Effector memory CD8-positive, alpha-beta T cell (primary cell): ENCODE data around the gene TTC7B.

Experiments used
- ATAC-seq: fragments of 150-1000 bp; cut with Tn5 transposase; replicated peaks from 2 replicates; pipeline ENCODE4 v1.10.0; 2021; ENCODE audit warnings: mild to moderate bottlenecking, moderate library complexity
- DNase-seq, 3 experiments: peaks; one replicate each; pipeline ENCODE4 v3.0.0; 2021
- H3K27ac Mint-ChIP-seq, 2 donors: one replicate each; pipeline ENCODE4 v1.8.0; 2022; ENCODE audit warnings: mild to moderate bottlenecking in 2 of 2, mixed read lengths in 2 of 2, moderate library complexity in 2 of 2
- H3K27me3 Mint-ChIP-seq, 2 donors: one replicate each; pipeline ENCODE4 v1.8.0; 2022; ENCODE audit warnings: mixed read lengths in 2 of 2
- H3K36me3 Mint-ChIP-seq: one replicate; pipeline ENCODE4 v1.8.0; 2022; ENCODE audit warnings: mild to moderate bottlenecking, moderate library complexity, mixed read lengths; ENCODE audit not compliant: insufficient read depth
- H3K4me1 Mint-ChIP-seq, 2 donors: one replicate each; pipeline ENCODE4 v1.8.0; 2022; ENCODE audit warnings: low read depth in 2 of 2, mixed read lengths in 2 of 2
- H3K4me3 Mint-ChIP-seq, 2 donors: one replicate each; pipeline ENCODE4 v1.8.0; 2022; ENCODE audit warnings: mild to moderate bottlenecking in 2 of 2, mixed read lengths in 2 of 2, moderate library complexity in 2 of 2
- H3K9me3 Mint-ChIP-seq, 2 donors: one replicate each; pipeline ENCODE4 v1.8.0; 2022; ENCODE audit warnings: mixed read lengths in 2 of 2

The TTC7B gene

DNA sequence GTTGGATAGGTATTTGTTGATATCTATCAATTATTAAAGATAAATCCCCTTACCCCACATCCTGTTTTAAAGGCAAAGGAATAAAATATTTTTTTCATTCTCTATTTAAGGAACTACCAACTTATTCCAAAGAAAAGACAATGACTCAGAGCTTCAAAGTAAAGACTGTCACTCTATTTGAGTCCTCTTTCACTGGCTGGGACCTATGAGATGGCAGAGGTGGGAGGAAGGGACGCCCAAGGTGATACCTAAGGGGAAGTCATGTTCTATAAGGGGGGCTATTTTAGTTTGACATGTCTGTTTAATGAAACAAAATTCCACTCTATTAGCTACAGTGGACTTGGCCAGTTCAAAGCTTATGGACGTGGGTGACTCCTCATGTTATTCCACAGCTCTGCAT is 209.8 kb downstream of the TTC7B start:
- ATAC-seq (no peak), DNase-seq (no peak)
- Mint-ChIP-seq H3K9me3 (no peaks in the 10 kb centered on the region), H3K4me1 (peaks cover 0 to 1% of the 10 kb centered on the region in 2 donors), H3K4me3 (no peak overlapping the region), H3K27me3 (peaks cover 17 to 73% of the 10 kb centered on the region in 2 donors), H3K27ac (no peak overlapping the region), H3K36me3 (no peaks in the 10 kb centered on the region)

GRCh38 chr14:90605430-90605829 is 210.8 kb downstream of the TTC7B start:
- no peak for ATAC-seq
- Mint-ChIP-seq H3K36me3 (no peaks in the 10 kb centered on the region), H3K27ac (no peak overlapping the region), H3K4me3 (no peak overlapping the region), H3K27me3 (peaks cover 17 to 74% of the 10 kb centered on the region in 2 donors), H3K9me3 (no peaks in the 10 kb centered on the region), H3K4me1 (no peaks in the 10 kb centered on the region)
- DNase-seq: no peak

DNA sequence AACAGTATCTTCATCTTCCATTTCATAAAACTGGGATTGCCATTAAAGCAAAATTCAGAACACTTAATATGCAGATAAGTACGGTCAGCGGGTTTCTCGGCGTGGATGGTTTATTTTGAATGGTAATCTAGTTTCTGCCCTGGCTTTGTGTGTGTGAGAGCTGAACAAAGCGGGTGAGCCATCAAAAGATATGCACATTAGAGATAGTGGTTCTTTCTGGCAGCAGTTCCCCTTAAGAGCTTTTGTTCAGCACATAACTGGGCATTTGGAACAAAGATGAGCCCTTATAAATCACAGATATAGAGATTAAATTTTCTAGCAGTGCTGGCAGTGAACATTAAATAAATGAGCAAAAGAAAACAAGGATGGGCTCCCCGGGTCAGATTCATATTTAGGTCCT is 211.9 kb downstream of the TTC7B start:
- Mint-ChIP-seq H3K9me3 (no peaks in the 10 kb centered on the region), H3K27me3 (peaks cover 17 to 79% of the 10 kb centered on the region in 2 donors), H3K27ac (no peak overlapping the region), H3K36me3 (no peaks in the 10 kb centered on the region), H3K4me1 (no peaks in the 10 kb centered on the region), H3K4me3 (no peak overlapping the region)
- no peak for ATAC-seq
- no peak for DNase-seq

DNA sequence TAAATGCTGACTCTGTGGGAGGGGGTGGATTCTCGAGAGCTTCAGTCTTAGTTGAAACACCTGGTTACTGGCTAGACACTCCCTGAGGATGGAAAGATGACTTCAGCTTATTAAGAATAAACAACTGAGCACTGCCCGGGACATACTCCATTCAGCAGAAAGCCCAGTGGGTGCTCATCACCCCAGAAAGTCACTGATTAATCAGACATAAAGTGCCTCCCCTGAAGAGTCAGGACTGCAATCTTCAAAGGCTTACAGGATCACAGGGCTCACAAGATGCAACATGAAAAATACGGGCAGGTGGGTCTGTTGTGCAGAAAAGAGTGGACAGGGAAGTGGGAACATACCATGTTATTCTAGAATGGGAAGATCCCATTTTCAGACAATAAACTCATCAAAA is 212.4 kb downstream of the TTC7B start:
- DNase-seq: no peak
- Mint-ChIP-seq H3K4me3 (no peak overlapping the region), H3K36me3 (no peaks in the 10 kb centered on the region), H3K27ac (no peak overlapping the region), H3K9me3 (no peaks in the 10 kb centered on the region), H3K27me3 (peaks cover 17 to 79% of the 10 kb centered on the region in 2 donors), H3K4me1 (no peaks in the 10 kb centered on the region)
- ATAC-seq: no peak

- Mint-ChIP-seq H3K27me3 (peaks cover 17 to 75% of the 10 kb centered on the region in 2 donors), H3K36me3 (no peaks in the 10 kb centered on the region), H3K4me3 (no peak overlapping the region), H3K27ac (no peak overlapping the region), H3K4me1 (no peaks in the 10 kb centered on the region), H3K9me3 (no peaks in the 10 kb centered on the region)
- ATAC-seq (no peak), DNase-seq (no peak)
These were observed 212.9 kb downstream of the TTC7B start for GRCh38 chr14:90603336-90603735.

- no peaks in the 10 kb centered on the region for H3K4me1 Mint-ChIP-seq
- H3K27me3 Mint-ChIP-seq: peaks cover 17 to 63% of the 10 kb centered on the region in 2 donors
- no peak for DNase-seq
- H3K9me3 Mint-ChIP-seq: no peaks in the 10 kb centered on the region
- H3K36me3 Mint-ChIP-seq: no peaks in the 10 kb centered on the region
- no peak for ATAC-seq
- no peak overlapping the region for H3K4me3 Mint-ChIP-seq
- no peak overlapping the region for H3K27ac Mint-ChIP-seq
These were observed 214.0 kb downstream of the TTC7B start for GRCh38 chr14:90602088-90602687.

DNA sequence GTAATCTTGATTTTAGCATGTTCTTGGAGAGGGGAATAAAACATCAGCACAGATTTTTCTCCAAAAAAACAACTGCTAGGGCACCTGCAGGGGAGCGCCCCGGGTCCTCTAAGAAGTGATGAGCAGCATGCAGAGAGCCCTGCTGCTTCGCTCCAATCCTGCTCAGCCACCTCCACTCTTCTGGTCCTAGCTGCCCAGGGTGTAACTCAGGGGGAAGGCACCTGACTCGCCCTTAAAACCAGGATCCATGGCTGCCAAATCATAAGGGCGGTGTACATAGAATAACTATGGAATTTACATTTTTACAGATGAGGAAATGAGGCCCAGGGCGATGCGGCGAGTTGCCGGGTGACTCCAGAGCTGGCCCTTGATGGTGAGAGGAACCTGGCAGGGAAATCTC is 214.7 kb downstream of the TTC7B start:
- no peaks in the 10 kb centered on the region for H3K4me1 Mint-ChIP-seq
- no peak for ATAC-seq

DNA sequence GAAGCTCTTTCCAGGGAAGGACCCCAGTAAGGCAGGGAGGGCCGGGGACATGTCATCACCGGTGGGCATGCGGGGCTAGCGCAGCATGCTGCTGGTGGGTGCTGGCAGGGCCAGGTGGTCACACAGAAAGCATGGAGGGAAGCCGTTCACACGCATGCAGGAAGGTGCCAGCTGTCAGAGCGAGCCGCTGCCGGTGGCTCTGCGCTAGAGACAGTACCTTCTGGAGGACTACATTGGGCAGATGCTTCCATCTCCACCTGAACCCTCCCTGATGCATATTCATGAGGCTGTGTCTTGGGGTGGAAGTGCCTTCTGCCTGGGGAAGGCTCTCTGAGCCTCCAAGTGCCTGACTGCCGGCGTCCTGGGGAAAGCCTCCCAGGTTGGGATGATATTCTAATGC is 215.6 kb downstream of the TTC7B start:
- Mint-ChIP-seq H3K36me3 (no peaks in the 10 kb centered on the region), H3K9me3 (no peaks in the 10 kb centered on the region), H3K27ac (no peak overlapping the region), H3K4me1 (no peaks in the 10 kb centered on the region), H3K27me3 (peaks cover 16 to 53% of the 10 kb centered on the region in 2 donors), H3K4me3 (no peak overlapping the region)
- DNase-seq (no peak), ATAC-seq (no peak)

More for the DNA sequence above, 214.7 kb downstream of the TTC7B start:
- Mint-ChIP-seq H3K36me3 (no peaks in the 10 kb centered on the region), H3K9me3 (no peaks in the 10 kb centered on the region), H3K27me3 (peaks cover 17 to 62% of the 10 kb centered on the region in 2 donors), H3K4me3 (no peak overlapping the region), H3K27ac (no peak overlapping the region)
- DNase-seq: no peak

- no peak overlapping the region for H3K4me3 Mint-ChIP-seq
- DNase-seq: no peak
- H3K27ac Mint-ChIP-seq: no peak overlapping the region
- H3K36me3 Mint-ChIP-seq: no peaks in the 10 kb centered on the region
- H3K9me3 Mint-ChIP-seq: no peaks in the 10 kb centered on the region
- H3K27me3 Mint-ChIP-seq: peaks cover 9 to 50% of the 10 kb centered on the region in 2 donors
- no peaks in the 10 kb centered on the region for H3K4me1 Mint-ChIP-seq
- ATAC-seq: no peak
These were observed 216.3 kb downstream of the TTC7B start for GRCh38 chr14:90599748-90600507.

- Mint-ChIP-seq H3K27me3 (peaks cover 7 to 44% of the 10 kb centered on the region in 2 donors), H3K36me3 (no peaks in the 10 kb centered on the region), H3K9me3 (no peaks in the 10 kb centered on the region), H3K4me3 (no peak overlapping the region), H3K27ac (no peak overlapping the region), H3K4me1 (no peaks in the 10 kb centered on the region)
- ATAC-seq: no peak
- no peak for DNase-seq
These were observed 216.9 kb downstream of the TTC7B start for GRCh38 chr14:90599339-90599738.

- H3K4me3 Mint-ChIP-seq: no peak overlapping the region
- H3K27ac Mint-ChIP-seq: no peak overlapping the region
- no peak for DNase-seq
- H3K36me3 Mint-ChIP-seq: no peaks in the 10 kb centered on the region
- no peak for ATAC-seq
- no peaks in the 10 kb centered on the region for H3K4me1 Mint-ChIP-seq
- peaks cover 5 to 41% of the 10 kb centered on the region in 2 donors for H3K27me3 Mint-ChIP-seq
- H3K9me3 Mint-ChIP-seq: no peaks in the 10 kb centered on the region
These were observed 218.3 kb downstream of the TTC7B start for GRCh38 chr14:90597961-90598360.

GRCh38 chr14:90596733-90597132 is 219.5 kb downstream of the TTC7B start:
- Mint-ChIP-seq H3K9me3 (no peaks in the 10 kb centered on the region), H3K27me3 (peaks cover 0 to 32% of the 10 kb centered on the region in 2 donors), H3K4me3 (no peak overlapping the region), H3K36me3 (no peaks in the 10 kb centered on the region), H3K27ac (no peak overlapping the region), H3K4me1 (no peaks in the 10 kb centered on the region)
- DNase-seq: no peak
- ATAC-seq: no peak

- Mint-ChIP-seq H3K27me3 (peaks cover 0 to 8% of the 10 kb centered on the region in 2 donors), H3K4me3 (no peak overlapping the region), H3K27ac (no peak overlapping the region), H3K4me1 (no peaks in the 10 kb centered on the region), H3K9me3 (no peaks in the 10 kb centered on the region), H3K36me3 (no peaks in the 10 kb centered on the region)
- DNase-seq (no peak), ATAC-seq (no peak)
These were observed 222.8 kb downstream of the TTC7B start for GRCh38 chr14:90593254-90594040.

DNA sequence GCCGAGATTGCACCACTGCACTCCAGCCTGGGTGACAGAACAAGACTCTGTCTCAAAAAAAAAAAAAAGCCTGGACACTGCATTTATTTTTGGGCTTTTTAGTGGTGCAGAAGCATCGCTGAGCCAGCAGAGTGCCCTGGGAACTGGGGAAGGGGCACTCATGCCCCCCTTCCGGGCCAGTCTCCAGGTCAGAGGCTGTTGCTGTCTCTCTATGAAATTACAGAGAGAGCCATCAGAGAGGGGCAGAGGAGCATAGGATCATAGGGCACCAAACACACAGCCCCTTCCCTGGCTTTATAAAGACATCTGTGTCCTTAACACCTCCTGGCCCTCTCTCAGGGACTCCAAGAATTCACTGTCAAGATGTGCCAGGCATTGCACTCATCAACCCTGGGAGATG is 223.6 kb downstream of the TTC7B start:
- H3K9me3 Mint-ChIP-seq: no peaks in the 10 kb centered on the region
- ATAC-seq: no peak

More for the DNA sequence above, 223.6 kb downstream of the TTC7B start:
- Mint-ChIP-seq H3K36me3 (no peaks in the 10 kb centered on the region), H3K4me3 (no peak overlapping the region), H3K27me3 (peaks cover 0 to 10% of the 10 kb centered on the region in 2 donors), H3K27ac (no peak overlapping the region), H3K4me1 (no peaks in the 10 kb centered on the region)
- no peak for DNase-seq
